SK-N-SH (cell line): ENCODE measurements around the gene ARHGEF37. TPM values are rescaled to one million over a fixed set of nuclear protein-coding genes. Genes with fewer than 3 reads are reported as not detected.

Experiments used
- CTCF ChIA-PET: fragments of 300-600, 350-600 bp; formaldehyde crosslinking; extraction: SDS; loops from one replicate; lab custom pipeline; 2021; lab: Yijun Ruan, JAX
- POLR2A ChIA-PET: fragments of 350-600 bp; sonication (Branson Sonifier 250); formaldehyde crosslinking; extraction: SDS; loops from one replicate; lab custom pipeline; 2020; ENCODE audit warnings: antibody characterized with exemption, inconsistent platforms; lab: Yijun Ruan, JAX
- DNase-seq: peaks from one replicate; pipeline ENCODE4 v3.0.0; 2012
- H2AFZ ChIP-seq: fragments of 200-600 bp; sonication (generic); 2 replicates; pipeline ENCODE4 v1.8.1; 2016; ENCODE audit warnings: antibody characterized with exemption, mild to moderate bottlenecking, low read depth
- H3F3A ChIP-seq: fragments of 200-600 bp; sonication (generic); replicated peaks from 2 replicates; pipeline ENCODE3; 2016; ENCODE audit warnings: antibody characterized with exemption, mild to moderate bottlenecking; ENCODE audit not compliant: insufficient read depth
- H3K27ac ChIP-seq, 2 experiments: fragments of 200-500 bp in 1 of 2; fragments of 200-600 bp in 1 of 2; sonication (Bioruptor generic) in 1 of 2; sonication (generic), shearing (Covaris generic) in 1 of 2; 2 replicates each; pipeline versions ENCODE4 v1.5.1 to v1.6.1; 2014 to 2016; ENCODE audit warnings: low read depth in 2 of 2, inconsistent platforms in 1 of 2, low read length in 1 of 2, mild to moderate bottlenecking in 1 of 2, mixed read lengths in 1 of 2
- H3K27me3 ChIP-seq: fragments of 200-600 bp; sonication (generic), shearing (Covaris generic); 2 replicates; pipeline ENCODE4 v1.6.1; 2016; ENCODE audit warnings: mixed run types; ENCODE audit not compliant: insufficient read depth
- H3K36me3 ChIP-seq, 2 experiments: fragments of 200-500 bp in 1 of 2; fragments of 200-600 bp in 1 of 2; sonication (Bioruptor generic) in 1 of 2; sonication (generic) in 1 of 2; replicated peaks in 1 of 2; 2 replicates each; pipeline versions ENCODE3 to v1.5.1; 2014 to 2016; ENCODE audit warnings: low read length in 1 of 2, mild to moderate bottlenecking in 1 of 2; ENCODE audit not compliant: insufficient read depth in 2 of 2, control insufficient read depth in 1 of 2
- H3K4me1 ChIP-seq, 2 experiments: fragments of 200-500 bp in 1 of 2; fragments of 200-600 bp in 1 of 2; sonication (Bioruptor generic) in 1 of 2; sonication (generic), shearing (Covaris generic) in 1 of 2; 2 replicates each; pipeline versions ENCODE4 v1.5.1 to v1.6.1; 2014 to 2016; ENCODE audit warnings: low read depth in 1 of 2, low read length in 1 of 2, mixed run types in 1 of 2; ENCODE audit not compliant: insufficient read depth in 2 of 2, control insufficient read depth in 1 of 2
- H3K4me2 ChIP-seq: fragments of 200-600 bp; sonication (generic), shearing (Covaris generic); 2 replicates; pipeline ENCODE4 v1.6.1; 2017; ENCODE audit warnings: mixed run types
- H3K4me3 ChIP-seq, 2 experiments: fragments of 200-500 bp in 1 of 2; fragments of 200-600 bp in 1 of 2; sonication (Bioruptor generic) in 1 of 2; sonication (generic), shearing (Covaris generic) in 1 of 2; 2 replicates each; pipeline versions ENCODE4 v1.5.1 to v1.8.1; 2014 to 2016; ENCODE audit warnings: low read depth in 2 of 2, inconsistent platforms in 1 of 2, low read length in 1 of 2, mild to moderate bottlenecking in 1 of 2, mixed read lengths in 1 of 2, moderate library complexity in 1 of 2
- H3K79me2 ChIP-seq: fragments of 200-600 bp; sonication (generic); 2 replicates; pipeline ENCODE4 v1.8.1; 2017; ENCODE audit warnings: mild to moderate bottlenecking; ENCODE audit not compliant: insufficient read depth
- H3K9ac ChIP-seq: fragments of 200-600 bp; sonication (generic); 2 replicates; pipeline ENCODE4 v1.6.1; 2017; ENCODE audit warnings: mixed run types
- H3K9me2 ChIP-seq: fragments of 200-600 bp; sonication (generic); 2 replicates; pipeline ENCODE4 v1.6.1; 2017; ENCODE audit warnings: mixed run types
- H3K9me3 ChIP-seq: fragments of 200-600 bp; sonication (generic); 2 replicates; pipeline ENCODE4 v1.6.1; 2017; ENCODE audit warnings: mixed run types, mild to moderate bottlenecking, moderate library complexity
- H4K20me1 ChIP-seq: fragments of 200-600 bp; sonication (generic); 2 replicates; pipeline ENCODE4 v1.6.1; 2017; ENCODE audit warnings: mild to moderate bottlenecking, mixed run types; ENCODE audit not compliant: insufficient read depth
- ELF1 ChIP-seq: IDR thresholded peaks from 2 replicates; pipeline ENCODE4 v1.4.0; 2012
- EZH2phosphoT487 ChIP-seq: fragments of 200-600 bp; sonication (generic); IDR thresholded peaks from 2 replicates; pipeline ENCODE4 v1.6.1; 2017; ENCODE audit warnings: low read depth, mixed run types, mild to moderate bottlenecking, antibody characterized with exemption, moderate library complexity, borderline replicate concordance
- FOXJ3 ChIP-seq: sonication (generic); formaldehyde crosslinking; IDR thresholded peaks from 2 replicates; pipeline ENCODE4 v1.5.1; 2020; ENCODE audit warnings: mild to moderate bottlenecking, missing genetic modification reagents
- GABPA ChIP-seq: IDR thresholded peaks from 2 replicates; pipeline ENCODE4 v1.4.0; 2012; ENCODE audit warnings: low read depth, mild to moderate bottlenecking
- JUND ChIP-seq: IDR thresholded peaks from 2 replicates; pipeline ENCODE4 v1.4.0; 2012
- MAX ChIP-seq: IDR thresholded peaks from 2 replicates; pipeline ENCODE4 v1.4.0; 2012; ENCODE audit warnings: low read depth
- MEF2A ChIP-seq: IDR thresholded peaks from 2 replicates; pipeline ENCODE4 v1.4.0; 2012; ENCODE audit warnings: low read depth, borderline replicate concordance
- MXI1 ChIP-seq: IDR thresholded peaks from 2 replicates; pipeline ENCODE4 v1.6.1; 2012; ENCODE audit warnings: mild to moderate bottlenecking, low read depth, low read length, improper control_type of control experiment
- NFIC ChIP-seq: IDR thresholded peaks from 2 replicates; pipeline ENCODE4 v1.4.0; 2012; ENCODE audit warnings: borderline replicate concordance
- POLR2AphosphoS5 ChIP-seq: IDR thresholded peaks from 2 replicates; pipeline ENCODE4 v1.6.1; 2012; ENCODE audit warnings: low read depth, low read length
- RCOR1 ChIP-seq: fragments of 150-350 bp; IDR thresholded peaks from 2 replicates; pipeline ENCODE4 v1.6.1; 2017; ENCODE audit warnings: antibody characterized with exemption, low read length
- SMC3 ChIP-seq: IDR thresholded peaks from 2 replicates; pipeline ENCODE4 v1.6.1; 2012; ENCODE audit warnings: low read depth, low read length, improper control_type of control experiment
- TCF12 ChIP-seq: IDR thresholded peaks from 2 replicates; pipeline ENCODE4 v1.4.0; 2012
- TEAD4 ChIP-seq: IDR thresholded peaks from 2 replicates; pipeline ENCODE4 v1.4.0; 2012; ENCODE audit warnings: mild to moderate bottlenecking, borderline replicate concordance; ENCODE audit not compliant: insufficient read depth
- USF1 ChIP-seq: IDR thresholded peaks from 2 replicates; pipeline ENCODE4 v1.4.0; 2012; ENCODE audit warnings: low read depth, borderline replicate concordance
- USF2 ChIP-seq: fragments of 150-350 bp; IDR thresholded peaks from 2 replicates; pipeline ENCODE4 v1.6.1; 2017; ENCODE audit warnings: antibody characterized with exemption, low read length, low read depth, borderline replicate concordance
- WGBS: methylation state at CpG from one replicate; pipeline ENCODE4 v1.1.6; 2017; ENCODE audit warnings: low lambda C conversion rate; 5-methylcytosine and 5-hydroxymethylcytosine counted together
- polyA plus RNA-seq, 3 experiments: library from polyadenylated mRNA; depleted of rRNA; stranded (reverse); fragments of >200 nt; gene quantifications; 2 replicates each; pipeline ENCODE4 v1.2.3, GENCODE V29; 2012
- TF ChIP-seq, protein P1 (sequence below): IDR thresholded peaks from 2 replicates; pipeline ENCODE4 v1.4.0; 2012; ENCODE audit warnings: low read depth, borderline replicate concordance
- TF ChIP-seq, protein P2 (sequence below): fragments of 200-600 bp; sonication (generic); IDR thresholded peaks from 2 replicates; pipeline ENCODE4 v1.6.1; 2017; ENCODE audit warnings: antibody characterized with exemption, mild to moderate bottlenecking, moderate library complexity

The ARHGEF37 gene
- polyA plus RNA-seq, 1 of the 3 experiments (the other 2 are of a cell fraction) = 0.94 TPM

GRCh38 chr5:149543361-149544027 is 37.8 kb upstream of the ARHGEF37 start:
- ChIA-PET CTCF (interaction anchor here (0.8 to 2.8 kb wide), 9 partner anchors 9 to 226 kb away, joined by 3 to 9 read pairs (median 4); no protein-coding TSS in a partner anchor), POLR2A (interaction anchor here (0.6 to 1.4 kb wide), 2 partner anchors 8 to 43 kb away, joined by 4 to 6 read pairs; partner anchors contain the start of gene CSNK1A1)
- WGBS = 85% methylated on average over 8 of the region's 8 CpGs
- Histone ChIP-seq H3K4me1 (peaks cover 7 to 13% of the 10 kb centered on the region in 2 experiments; a peak in 3 of 4 replicates), H3K27me3 (no peaks in the 10 kb centered on the region), H3K9ac (no peak overlapping the region), H3K4me3 (no peak overlapping the region), H3K27ac (peak overlapping the region in 1 of 2 experiments; percentile 7; a peak in 1 of 4 replicates), H3K36me3 (peaks cover 41 to 59% of the 10 kb centered on the region in 2 experiments), H4K20me1 (peaks cover 84% of the 10 kb centered on the region), H3K9me2 (no peaks in the 10 kb centered on the region), H3K9me3 (no peaks in the 10 kb centered on the region), H3K4me2 (peak overlapping the region; percentile 3; the same call in 1 of the 2 replicates), H2AFZ (no peak overlapping the region), H3K79me2 (peaks cover 98% of the 10 kb centered on the region), H3F3A (peaks cover 5% of the 10 kb centered on the region)
- TF ChIP-seq, protein P1, sequence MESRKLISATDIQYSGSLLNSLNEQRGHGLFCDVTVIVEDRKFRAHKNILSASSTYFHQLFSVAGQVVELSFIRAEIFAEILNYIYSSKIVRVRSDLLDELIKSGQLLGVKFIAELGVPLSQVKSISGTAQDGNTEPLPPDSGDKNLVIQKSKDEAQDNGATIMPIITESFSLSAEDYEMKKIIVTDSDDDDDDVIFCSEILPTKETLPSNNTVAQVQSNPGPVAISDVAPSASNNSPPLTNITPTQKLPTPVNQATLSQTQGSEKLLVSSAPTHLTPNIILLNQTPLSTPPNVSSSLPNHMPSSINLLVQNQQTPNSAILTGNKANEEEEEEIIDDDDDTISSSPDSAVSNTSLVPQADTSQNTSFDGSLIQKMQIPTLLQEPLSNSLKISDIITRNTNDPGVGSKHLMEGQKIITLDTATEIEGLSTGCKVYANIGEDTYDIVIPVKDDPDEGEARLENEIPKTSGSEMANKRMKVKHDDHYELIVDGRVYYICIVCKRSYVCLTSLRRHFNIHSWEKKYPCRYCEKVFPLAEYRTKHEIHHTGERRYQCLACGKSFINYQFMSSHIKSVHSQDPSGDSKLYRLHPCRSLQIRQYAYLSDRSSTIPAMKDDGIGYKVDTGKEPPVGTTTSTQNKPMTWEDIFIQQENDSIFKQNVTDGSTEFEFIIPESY = no peak
- TF ChIP-seq TEAD4 (no peak), USF1 (no peak), EZH2phosphoT487 (no peak), MEF2A (no peak), MXI1 (no peak), GABPA (no peak), TCF12 (no peak), FOXJ3 (CRISPR knock-in tag) (no peak), MAX (no peak), SMC3 (no peak), JUND (no peak), USF2 (no peak), POLR2AphosphoS5 (no peak), NFIC (no peak), ELF1 (no peak), RCOR1 (no peak)
- TF ChIP-seq, protein P2, sequence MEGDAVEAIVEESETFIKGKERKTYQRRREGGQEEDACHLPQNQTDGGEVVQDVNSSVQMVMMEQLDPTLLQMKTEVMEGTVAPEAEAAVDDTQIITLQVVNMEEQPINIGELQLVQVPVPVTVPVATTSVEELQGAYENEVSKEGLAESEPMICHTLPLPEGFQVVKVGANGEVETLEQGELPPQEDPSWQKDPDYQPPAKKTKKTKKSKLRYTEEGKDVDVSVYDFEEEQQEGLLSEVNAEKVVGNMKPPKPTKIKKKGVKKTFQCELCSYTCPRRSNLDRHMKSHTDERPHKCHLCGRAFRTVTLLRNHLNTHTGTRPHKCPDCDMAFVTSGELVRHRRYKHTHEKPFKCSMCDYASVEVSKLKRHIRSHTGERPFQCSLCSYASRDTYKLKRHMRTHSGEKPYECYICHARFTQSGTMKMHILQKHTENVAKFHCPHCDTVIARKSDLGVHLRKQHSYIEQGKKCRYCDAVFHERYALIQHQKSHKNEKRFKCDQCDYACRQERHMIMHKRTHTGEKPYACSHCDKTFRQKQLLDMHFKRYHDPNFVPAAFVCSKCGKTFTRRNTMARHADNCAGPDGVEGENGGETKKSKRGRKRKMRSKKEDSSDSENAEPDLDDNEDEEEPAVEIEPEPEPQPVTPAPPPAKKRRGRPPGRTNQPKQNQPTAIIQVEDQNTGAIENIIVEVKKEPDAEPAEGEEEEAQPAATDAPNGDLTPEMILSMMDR = no peak
- DNase-seq = no peak
